Measurements from ENCODE around the gene LPO. TPM values are rescaled to one million over a fixed set of nuclear protein-coding genes. Genes with fewer than 3 reads are reported as not detected.

Gene LPO
- total and polyA plus RNA-seq, 9 of the 15 experiments (the other 6 are each of a cell fraction or from before 2014, with no cell fraction given), result 0.07 to 0.11 TPM; not detected in 7

DNA sequence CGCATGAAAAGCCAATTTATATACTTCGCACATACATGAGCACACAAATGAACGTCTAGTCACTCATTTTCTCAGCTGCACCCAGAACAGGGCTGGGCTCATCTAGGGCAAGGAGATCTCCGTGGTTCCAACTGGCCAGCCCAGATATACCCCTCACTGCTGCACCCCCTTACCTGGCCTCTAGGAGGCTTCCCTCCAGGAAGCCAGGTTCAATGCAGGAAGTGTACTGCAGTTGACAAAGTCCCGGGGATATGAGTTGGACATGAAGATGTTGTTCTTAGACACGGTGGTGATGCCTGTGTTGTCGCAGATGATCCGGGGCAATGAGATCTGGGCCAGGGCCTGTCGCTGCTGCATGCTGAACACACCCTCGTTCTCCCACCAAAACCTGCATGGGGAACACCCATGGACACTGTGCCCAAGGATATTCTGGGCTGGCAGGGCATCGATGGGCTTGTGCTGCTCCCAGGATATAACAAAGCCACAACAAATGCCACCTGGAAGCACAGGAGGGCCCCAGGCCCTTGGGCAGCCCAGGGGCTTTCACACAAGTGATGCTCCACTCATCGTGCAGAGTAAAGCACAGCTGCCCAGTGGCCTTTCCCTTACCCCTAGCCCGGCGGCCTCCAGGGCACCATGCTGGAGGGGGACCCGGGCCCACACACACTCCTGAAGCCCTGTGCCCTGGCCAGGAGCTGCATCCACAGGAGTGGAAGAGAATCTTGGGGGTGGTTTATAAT is 32.3 kb downstream of the LPO start:
- no peaks in the 10 kb centered on the region for H3K36me3 ChIP-seq (ENCODE audit: control insufficient read depth, insufficient read depth, low read length)
- no peak overlapping the region for H3K27ac ChIP-seq (ENCODE audit: extremely low read depth, low read depth, low read length)
- DNase-seq (ENCODE audit: extremely low read depth in 1 of 4, low spot score in 3 of 4) (peak; percentile 23 to 61 (median 40)), FAIRE-seq (no peak), ATAC-seq (peak; percentile 82)
- 13% methylated on average over 15 of the region's 15 CpGs for whole genome bisulfite sequencing (ENCODE audit: insufficient coverage, low coverage, missing lambda C conversion rate)
- H3K9me3 ChIP-seq (replicated peaks; ENCODE audit: control insufficient read depth, insufficient read depth, low read depth, low read length), result no peaks in the 10 kb centered on the region
- no peaks in the 10 kb centered on the region for H3K9me1 ChIP-seq (ENCODE audit: control insufficient read depth, insufficient read depth, low read length)
- H3K27me3 ChIP-seq (ENCODE audit: control insufficient read depth in 2 of 2, insufficient read depth in 2 of 2, low read length in 2 of 2), result peaks cover 33 to 83% of the 10 kb centered on the region in 2 experiments; a peak in 4 of 5 replicates
- POLR2A ChIA-PET, result interaction anchor here (0.8 kb wide), 1 partner anchor 13 kb away, joined by 3 read pairs; no protein-coding TSS in a partner anchor
- H3K9ac ChIP-seq (ENCODE audit: insufficient read depth in 1 of 2, low read depth in 2 of 2, low read length in 2 of 2), result no peak overlapping the region
- in situ Hi-C loops (cut with MboI), result no loop called here
- BruUV-seq (replicated peaks), result no TSS peak
- CTCF ChIA-PET (ENCODE audit: low intra/inter-chr PET ratio), result no interaction called here
- H3K4me1 ChIP-seq (replicated peaks in 1 of 2; ENCODE audit: control insufficient read depth in 2 of 2, insufficient read depth in 2 of 2, low read length in 2 of 2), result peaks cover 5 to 6% of the 10 kb centered on the region in 2 experiments; a peak in 3 of 5 replicates
- H3K4me2 ChIP-seq (ENCODE audit: insufficient read depth, low read length), result no peak overlapping the region
- peaks cover 5% of the 10 kb centered on the region for H4K20me1 ChIP-seq (replicated peaks; ENCODE audit: control insufficient read depth, insufficient read depth, low read length)
- intact Hi-C loops (cut with micrococcal nuclease), result no loop called here
- peak overlapping the region; percentile 32; the same call in 1 of the 2 replicates for H2AFZ ChIP-seq (ENCODE audit: low read depth, low read length)
- H3K4me3 ChIP-seq, result no peak overlapping the region
- H3K79me2 ChIP-seq (ENCODE audit: control insufficient read depth, insufficient read depth, low read length), result no peaks in the 10 kb centered on the region
- no peak for TF ChIP-seq BHLHE40 (IDR thresholded peaks at IDR 0.05; ENCODE audit: low read length)
- TF ChIP-seq, protein P1, sequence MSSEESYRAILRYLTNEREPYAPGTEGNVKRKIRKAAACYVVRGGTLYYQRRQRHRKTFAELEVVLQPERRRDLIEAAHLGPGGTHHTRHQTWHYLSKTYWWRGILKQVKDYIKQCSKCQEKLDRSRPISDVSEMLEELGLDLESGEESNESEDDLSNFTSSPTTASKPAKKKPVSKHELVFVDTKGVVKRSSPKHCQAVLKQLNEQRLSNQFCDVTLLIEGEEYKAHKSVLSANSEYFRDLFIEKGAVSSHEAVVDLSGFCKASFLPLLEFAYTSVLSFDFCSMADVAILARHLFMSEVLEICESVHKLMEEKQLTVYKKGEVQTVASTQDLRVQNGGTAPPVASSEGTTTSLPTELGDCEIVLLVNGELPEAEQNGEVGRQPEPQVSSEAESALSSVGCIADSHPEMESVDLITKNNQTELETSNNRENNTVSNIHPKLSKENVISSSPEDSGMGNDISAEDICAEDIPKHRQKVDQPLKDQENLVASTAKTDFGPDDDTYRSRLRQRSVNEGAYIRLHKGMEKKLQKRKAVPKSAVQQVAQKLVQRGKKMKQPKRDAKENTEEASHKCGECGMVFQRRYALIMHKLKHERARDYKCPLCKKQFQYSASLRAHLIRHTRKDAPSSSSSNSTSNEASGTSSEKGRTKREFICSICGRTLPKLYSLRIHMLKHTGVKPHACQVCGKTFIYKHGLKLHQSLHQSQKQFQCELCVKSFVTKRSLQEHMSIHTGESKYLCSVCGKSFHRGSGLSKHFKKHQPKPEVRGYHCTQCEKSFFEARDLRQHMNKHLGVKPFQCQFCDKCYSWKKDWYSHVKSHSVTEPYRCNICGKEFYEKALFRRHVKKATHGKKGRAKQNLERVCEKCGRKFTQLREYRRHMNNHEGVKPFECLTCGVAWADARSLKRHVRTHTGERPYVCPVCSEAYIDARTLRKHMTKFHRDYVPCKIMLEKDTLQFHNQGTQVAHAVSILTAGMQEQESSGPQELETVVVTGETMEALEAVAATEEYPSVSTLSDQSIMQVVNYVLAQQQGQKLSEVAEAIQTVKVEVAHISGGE (CRISPR knock-in tag; IDR thresholded peaks at IDR 0.05), result peak in 1 of 3 experiments; percentile 49; a peak in 1 of 6 replicates
- TF ChIP-seq, protein P2, sequence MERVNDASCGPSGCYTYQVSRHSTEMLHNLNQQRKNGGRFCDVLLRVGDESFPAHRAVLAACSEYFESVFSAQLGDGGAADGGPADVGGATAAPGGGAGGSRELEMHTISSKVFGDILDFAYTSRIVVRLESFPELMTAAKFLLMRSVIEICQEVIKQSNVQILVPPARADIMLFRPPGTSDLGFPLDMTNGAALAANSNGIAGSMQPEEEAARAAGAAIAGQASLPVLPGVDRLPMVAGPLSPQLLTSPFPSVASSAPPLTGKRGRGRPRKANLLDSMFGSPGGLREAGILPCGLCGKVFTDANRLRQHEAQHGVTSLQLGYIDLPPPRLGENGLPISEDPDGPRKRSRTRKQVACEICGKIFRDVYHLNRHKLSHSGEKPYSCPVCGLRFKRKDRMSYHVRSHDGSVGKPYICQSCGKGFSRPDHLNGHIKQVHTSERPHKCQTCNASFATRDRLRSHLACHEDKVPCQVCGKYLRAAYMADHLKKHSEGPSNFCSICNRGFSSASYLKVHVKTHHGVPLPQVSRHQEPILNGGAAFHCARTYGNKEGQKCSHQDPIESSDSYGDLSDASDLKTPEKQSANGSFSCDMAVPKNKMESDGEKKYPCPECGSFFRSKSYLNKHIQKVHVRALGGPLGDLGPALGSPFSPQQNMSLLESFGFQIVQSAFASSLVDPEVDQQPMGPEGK (CRISPR knock-in tag; IDR thresholded peaks at IDR 0.05; ENCODE audit: borderline replicate concordance), result no peak
- TF ChIP-seq ZEB2 (IDR thresholded peaks at IDR 0.05), result peak; percentile 56; the same call in 1 of the 2 replicates
- no peak for TF ChIP-seq SRSF1 (IDR thresholded peaks at IDR 0.05; ENCODE audit: low read depth, low read length)
- TF ChIP-seq CTBP1 (IDR thresholded peaks at IDR 0.05; ENCODE audit: borderline replicate concordance), result peak; percentile 47; the same call in 1 of the 2 replicates
- TF ChIP-seq CTCF (IDR thresholded peaks at IDR 0.05 in 2 of 3, conservative IDR thresholded peaks at IDR 0.05 in 1 of 3; ENCODE audit: insufficient read depth in 2 of 3, low read depth in 1 of 3, low read length in 3 of 3), result peak; percentile 28 to 54 (median 35); a peak in 4 of 6 replicates

Measured in K562 (cell line).